OCI-M2 (cell line): ENCODE measurements around the gene WWOX.
"Not testable (repeated sequence)": the region's sequence is repeated elsewhere in the genome, so short reads cannot be mapped to it uniquely, and the experiment has no call there.

ENCODE experiments used
- DNase-seq: peaks from one replicate; lab custom pipeline; 2025; ENCODE audit not compliant: unreplicated experiment; lab: John Stamatoyannopoulos, UW

Gene WWOX

GRCh38 chr16:79206889-79207288, 1107.4 kb downstream of the WWOX start:
- DNase-seq, result no peak

- DNase-seq, result no peak
Observed at GRCh38 chr16:79209308-79209707, 1109.9 kb downstream of the WWOX start.

GRCh38 chr16:79210607-79211006, 1111.2 kb downstream of the WWOX start:
- no peak for DNase-seq

- DNase-seq, result no peak
Observed at GRCh38 chr16:79211586-79211985, 1112.1 kb downstream of the WWOX start.

- DNase-seq, result no peak
Observed at GRCh38 chr16:79212114-79212791, 1112.8 kb downstream of the WWOX start.

- no peak for DNase-seq
Observed at GRCh38 chr16:79213214-79213613, 1113.8 kb downstream of the WWOX start.

- DNase-seq, result no peak
Observed at GRCh38 chr16:79215289-79215688, 1115.8 kb downstream of the WWOX start.

GRCh38 chr16:79217375-79218011, 1118.0 kb downstream of the WWOX start:
- no peak for DNase-seq

GRCh38 chr16:79218351-79218750, 1118.9 kb downstream of the WWOX start:
- no peak for DNase-seq

GRCh38 chr16:79225994-79226393, 1126.5 kb downstream of the WWOX start:
- not testable (repeated sequence) for DNase-seq

GRCh38 chr16:79229361-79229760, 1129.9 kb downstream of the WWOX start:
- DNase-seq, result no peak

- DNase-seq, result not testable (repeated sequence)
Observed at GRCh38 chr16:79245700-79246099, 1146.2 kb downstream of the WWOX start.

- no peak for DNase-seq
Observed at GRCh38 chr16:79247386-79247785, 1147.9 kb downstream of the WWOX start.

GRCh38 chr16:79248351-79248750, 1148.9 kb downstream of the WWOX start:
- no peak for DNase-seq

GRCh38 chr16:79250502-79251098, 1151.1 kb downstream of the WWOX start:
- no peak for DNase-seq

GRCh38 chr16:79253100-79253631, 1153.7 kb downstream of the WWOX start:
- DNase-seq, result no peak

- DNase-seq, result no peak
Observed at GRCh38 chr16:79257953-79258490, 1158.6 kb downstream of the WWOX start.

- DNase-seq, result not testable (repeated sequence)
Observed at GRCh38 chr16:79260890-79261289, 1161.4 kb downstream of the WWOX start.

GRCh38 chr16:79261481-79261940, 1162.1 kb downstream of the WWOX start:
- DNase-seq, result no peak

- no peak for DNase-seq
Observed at GRCh38 chr16:79261944-79262552, 1162.6 kb downstream of the WWOX start.
